Measurements from ENCODE around the gene HRH1.
A peak's percentile ranks its signal among the peaks of the same experiment; 100 is the strongest.
"Not testable (repeated sequence)": the region's sequence is repeated elsewhere in the genome, so short reads cannot be mapped to it uniquely, and the experiment has no call there.

HRH1 gene

GRCh38 chr3:11164607-11165006 is 10.3 kb downstream of the HRH1 start:
- DNase-seq (ENCODE audit: low read depth) = no peak
- no peak for TF ChIP-seq CTCF (conservative IDR thresholded peaks at IDR 0.05; ENCODE audit: low read depth, low read length)
- H3K4me3 ChIP-seq (ENCODE audit: low read depth, low read length) = no peak overlapping the region

DNA sequence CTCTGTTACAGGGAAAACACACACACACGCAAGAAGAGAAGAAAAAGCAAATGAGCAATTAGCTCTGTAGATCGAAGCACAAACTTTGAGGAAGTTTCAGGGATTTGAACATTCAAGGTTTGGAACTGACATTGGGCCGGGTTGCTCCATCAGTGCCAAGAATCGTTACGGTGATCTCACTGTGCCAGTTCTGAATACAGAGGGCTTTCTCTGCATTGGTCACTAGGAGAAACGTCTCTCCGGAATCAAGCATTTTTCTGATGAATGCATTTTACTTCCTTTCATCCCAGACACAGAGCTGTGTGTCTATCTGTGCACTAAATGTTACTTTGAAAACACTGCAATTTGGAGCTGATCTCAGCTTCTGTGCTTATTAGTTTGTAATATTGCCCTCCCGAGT is 11.2 kb downstream of the HRH1 start:
- no peak for TF ChIP-seq CTCF (conservative IDR thresholded peaks at IDR 0.05; ENCODE audit: low read depth, low read length)
- no peak overlapping the region for H3K4me3 ChIP-seq (ENCODE audit: low read depth, low read length)
- DNase-seq (ENCODE audit: low read depth) = no peak

- DNase-seq (ENCODE audit: low read depth); H3K4me3 ChIP-seq (ENCODE audit: low read depth, low read length): not testable (repeated sequence)
These were observed 12.6 kb downstream of the HRH1 start for GRCh38 chr3:11166807-11167400.

DNA sequence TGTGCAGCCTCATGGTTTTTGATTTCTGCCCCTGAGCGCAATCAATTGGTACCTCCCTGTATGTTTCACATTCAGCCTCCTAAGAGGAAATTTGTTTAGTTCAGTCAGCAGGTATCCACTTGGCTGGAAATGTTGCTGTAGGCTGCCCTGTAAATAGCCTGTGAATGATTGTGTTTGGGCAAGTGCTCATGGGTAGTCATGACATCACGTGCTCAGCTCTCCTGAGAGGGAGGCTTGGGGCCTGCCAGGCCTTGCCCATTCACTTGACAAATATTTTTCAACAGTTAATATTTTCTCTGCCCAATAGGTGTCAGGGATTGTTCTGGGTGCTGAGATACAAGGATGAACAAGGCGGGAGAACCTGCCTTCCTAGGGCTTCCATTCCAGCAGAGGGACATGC is 13.3 kb downstream of the HRH1 start:
- no peak for DNase-seq (ENCODE audit: low read depth)
- TF ChIP-seq CTCF (conservative IDR thresholded peaks at IDR 0.05; ENCODE audit: low read depth, low read length) = no peak
- H3K4me3 ChIP-seq (ENCODE audit: low read depth, low read length) = no peak overlapping the region

DNA sequence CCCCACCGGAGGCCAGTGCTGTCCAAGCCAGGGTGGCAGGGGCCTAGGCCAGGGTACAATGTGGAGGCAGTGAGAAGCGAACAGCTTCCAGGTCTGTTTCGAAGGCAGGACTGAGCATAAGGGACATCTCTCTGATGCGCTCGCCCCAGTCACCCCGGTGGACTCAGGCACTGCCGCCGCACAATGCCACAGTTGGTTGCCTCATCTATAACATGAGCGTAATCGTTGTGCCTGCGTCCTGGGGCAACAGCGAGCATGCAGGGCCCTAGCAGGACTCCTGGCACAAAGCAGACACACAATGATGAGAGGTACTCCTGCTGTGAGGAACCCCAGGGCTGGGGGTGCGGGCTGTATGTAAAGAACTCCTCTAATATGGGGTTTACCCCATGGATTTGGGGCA is 14.1 kb downstream of the HRH1 start:
- no peak overlapping the region for H3K4me3 ChIP-seq (ENCODE audit: low read depth, low read length)
- DNase-seq (ENCODE audit: low read depth) = no peak
- TF ChIP-seq CTCF (conservative IDR thresholded peaks at IDR 0.05; ENCODE audit: low read depth, low read length) = no peak

DNA sequence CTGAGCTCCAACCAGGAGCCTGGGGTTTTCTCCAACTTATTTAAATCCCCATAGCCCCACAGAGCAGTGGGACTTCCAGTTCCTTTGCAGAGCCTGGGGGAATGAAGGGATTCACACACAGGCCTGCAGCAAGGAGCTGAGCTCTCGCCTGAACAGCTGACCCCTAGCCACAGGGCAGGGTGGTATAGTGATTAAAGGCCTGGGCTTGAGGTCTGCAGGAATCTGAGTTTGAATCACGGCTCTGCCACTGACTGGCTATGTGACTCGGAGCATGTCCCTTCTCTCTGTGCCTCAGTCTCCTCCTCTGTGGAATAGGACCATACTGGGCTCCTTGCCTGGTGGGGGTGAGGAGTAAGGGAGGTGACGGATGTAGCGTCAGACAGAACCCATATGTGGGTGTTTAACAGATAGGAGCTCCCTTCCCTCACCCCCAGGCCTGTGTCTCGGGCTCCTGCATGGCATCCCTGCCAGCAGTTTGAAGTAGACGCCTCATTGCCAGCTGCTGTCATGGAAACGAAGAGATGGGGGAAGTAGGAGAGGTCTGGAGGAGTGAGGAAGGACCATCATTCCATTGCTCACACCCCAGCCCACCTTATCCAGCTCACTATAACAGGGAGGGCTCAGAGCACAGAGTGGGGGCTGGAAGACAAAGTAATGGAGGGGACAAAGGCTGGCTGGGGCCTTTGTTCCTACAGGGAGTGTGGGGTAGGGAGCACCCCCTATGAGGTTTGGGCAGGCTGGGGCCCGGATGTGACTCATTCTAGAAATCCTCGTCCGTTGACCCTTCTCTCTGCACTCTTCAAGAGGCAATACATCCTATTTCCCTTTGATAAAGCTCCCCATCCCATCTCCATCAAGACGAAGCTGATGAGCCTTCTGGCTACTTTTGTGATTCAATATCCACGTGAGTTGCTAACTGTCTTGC is 14.8 kb downstream of the HRH1 start:
- DNase-seq (ENCODE audit: low read depth) = peak; percentile 52
- H3K4me3 ChIP-seq (ENCODE audit: low read depth, low read length) = no peak overlapping the region
- no peak for TF ChIP-seq CTCF (conservative IDR thresholded peaks at IDR 0.05; ENCODE audit: low read depth, low read length)

GRCh38 chr3:11170052-11170770 is 15.9 kb downstream of the HRH1 start:
- H3K4me3 ChIP-seq (ENCODE audit: low read depth, low read length) = no peak overlapping the region
- DNase-seq (ENCODE audit: low read depth) = peak; percentile 46
- TF ChIP-seq CTCF (conservative IDR thresholded peaks at IDR 0.05; ENCODE audit: low read depth, low read length) = no peak

Data from choroid plexus epithelial cell (primary cell).